ENCODE measurements around the gene RAF1.

Gene RAF1

GRCh38 chr3:12585181-12585580, 78.7 kb downstream of the RAF1 start:
- no peak overlapping the region for H3K4me3 ChIP-seq (ENCODE audit: low read depth, low read length)
- in situ Hi-C loops (cut with HindIII; ENCODE audit: low sequenced_read_pairs) = no loop called here
- TF ChIP-seq CTCF (IDR thresholded peaks at IDR 0.05; ENCODE audit: low read depth, low read length, missing control alignments) = no peak
- DNase-seq (ENCODE audit: low read depth) = no peak

- DNase-seq (ENCODE audit: low read depth) = no peak
- in situ Hi-C loops (cut with HindIII; ENCODE audit: low sequenced_read_pairs) = no loop called here
- TF ChIP-seq CTCF (IDR thresholded peaks at IDR 0.05; ENCODE audit: low read depth, low read length, missing control alignments) = no peak
- H3K4me3 ChIP-seq (ENCODE audit: low read depth, low read length) = no peak overlapping the region
These were observed 79.8 kb downstream of the RAF1 start for GRCh38 chr3:12584083-12584482.

DNA sequence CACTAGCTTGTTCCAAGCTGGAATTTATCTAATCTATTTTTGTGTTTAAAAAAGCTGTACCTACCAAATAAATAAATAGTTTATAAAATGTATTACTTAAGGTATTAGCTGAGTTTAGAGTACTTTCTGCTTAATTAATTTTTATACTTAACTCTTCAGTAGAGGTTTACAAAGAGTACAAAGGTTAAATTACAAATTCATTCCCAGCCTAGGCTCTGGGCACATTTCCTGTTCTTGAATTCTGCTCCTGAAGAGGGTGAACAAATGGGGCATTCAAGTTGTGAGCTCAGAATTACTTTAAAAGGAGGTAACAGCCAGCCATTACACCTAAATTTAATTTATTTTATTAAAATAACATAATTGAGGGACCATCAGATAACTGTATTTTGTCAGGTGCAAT, 80.6 kb downstream of the RAF1 start:
- H3K4me3 ChIP-seq (ENCODE audit: low read depth, low read length) = no peak overlapping the region
- in situ Hi-C loops (cut with HindIII; ENCODE audit: low sequenced_read_pairs) = no loop called here
- TF ChIP-seq CTCF (IDR thresholded peaks at IDR 0.05; ENCODE audit: low read depth, low read length, missing control alignments) = no peak
- no peak for DNase-seq (ENCODE audit: low read depth)

DNA sequence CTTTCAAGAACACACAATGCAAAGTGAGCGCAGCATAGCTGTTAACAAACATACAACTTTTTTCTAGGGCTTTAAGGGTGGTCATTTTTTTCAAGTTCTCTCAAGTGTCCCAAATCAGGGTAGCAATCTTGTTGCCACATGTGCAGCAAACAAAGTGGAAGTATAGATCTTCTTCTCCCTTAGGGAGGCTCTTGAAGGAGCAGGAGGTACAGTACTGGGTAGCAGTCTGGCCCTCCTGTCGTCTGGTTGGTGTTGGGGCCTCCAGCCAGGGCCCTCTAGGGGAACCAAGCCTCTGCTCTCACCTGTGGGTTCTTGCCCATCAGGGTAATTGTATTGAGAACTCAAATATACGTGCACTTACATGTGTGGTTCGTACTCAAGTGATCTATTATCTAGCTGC, 81.2 kb downstream of the RAF1 start:
- DNase-seq (ENCODE audit: low read depth) = no peak
- H3K4me3 ChIP-seq (ENCODE audit: low read depth, low read length) = no peak overlapping the region
- in situ Hi-C loops (cut with HindIII; ENCODE audit: low sequenced_read_pairs) = no loop called here
- TF ChIP-seq CTCF (IDR thresholded peaks at IDR 0.05; ENCODE audit: low read depth, low read length, missing control alignments) = no peak

GRCh38 chr3:12579905-12580304, 84.0 kb downstream of the RAF1 start:
- DNase-seq (ENCODE audit: low read depth) = no peak
- no peak overlapping the region for H3K4me3 ChIP-seq (ENCODE audit: low read depth, low read length)
- TF ChIP-seq CTCF (IDR thresholded peaks at IDR 0.05; ENCODE audit: low read depth, low read length, missing control alignments) = no peak
- in situ Hi-C loops (cut with HindIII; ENCODE audit: low sequenced_read_pairs) = no loop called here

DNA sequence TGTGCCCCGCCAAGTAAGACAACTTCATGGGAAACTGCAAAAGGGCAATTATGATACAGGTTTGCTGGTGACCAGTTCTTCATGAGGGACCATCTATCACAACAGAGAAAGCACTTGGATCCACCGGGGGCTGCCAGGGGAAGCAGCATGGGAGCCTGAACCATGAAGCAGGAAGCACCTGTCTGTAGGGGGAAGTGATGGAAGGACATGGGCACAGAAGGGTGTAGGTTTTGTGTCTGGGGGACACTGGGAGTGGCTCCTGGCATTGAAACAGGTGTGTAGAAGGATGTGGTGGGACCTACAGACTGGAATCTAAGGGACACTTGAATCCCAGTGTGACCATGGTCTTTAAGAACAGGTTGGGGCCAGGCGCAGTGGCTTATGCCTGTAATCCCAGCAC, 84.5 kb downstream of the RAF1 start:
- in situ Hi-C loops (cut with HindIII; ENCODE audit: low sequenced_read_pairs) = no loop called here
- TF ChIP-seq CTCF (IDR thresholded peaks at IDR 0.05; ENCODE audit: low read depth, low read length, missing control alignments) = no peak
- no peak for DNase-seq (ENCODE audit: low read depth)
- no peak overlapping the region for H3K4me3 ChIP-seq (ENCODE audit: low read depth, low read length)

DNA sequence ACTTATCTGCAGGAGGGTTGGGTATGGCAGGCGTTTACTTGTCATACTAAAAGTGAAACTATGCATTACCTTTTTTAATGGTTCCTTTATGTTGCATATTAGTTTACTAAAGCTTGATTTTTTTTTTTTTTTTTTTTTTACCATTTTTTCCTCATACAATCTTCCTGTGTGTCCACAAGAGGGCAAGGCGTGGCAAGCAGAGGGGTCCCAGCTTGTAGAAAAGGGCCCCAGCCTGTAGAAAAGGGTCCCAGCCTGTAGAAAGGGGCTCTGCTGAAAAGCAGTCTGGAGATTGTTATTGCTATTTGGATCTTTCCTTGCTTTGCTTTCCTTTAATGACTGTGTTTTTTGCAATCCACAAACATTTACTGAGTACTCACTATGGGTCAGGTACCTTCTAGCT, 85.2 kb downstream of the RAF1 start:
- TF ChIP-seq CTCF (IDR thresholded peaks at IDR 0.05; ENCODE audit: low read depth, low read length, missing control alignments) = peak; percentile 22
- DNase-seq (ENCODE audit: low read depth) = no peak
- in situ Hi-C loops (cut with HindIII; ENCODE audit: low sequenced_read_pairs) = no loop called here
- no peak overlapping the region for H3K4me3 ChIP-seq (ENCODE audit: low read depth, low read length)
